ENCODE data around the gene SCLY.

SCLY gene

DNA sequence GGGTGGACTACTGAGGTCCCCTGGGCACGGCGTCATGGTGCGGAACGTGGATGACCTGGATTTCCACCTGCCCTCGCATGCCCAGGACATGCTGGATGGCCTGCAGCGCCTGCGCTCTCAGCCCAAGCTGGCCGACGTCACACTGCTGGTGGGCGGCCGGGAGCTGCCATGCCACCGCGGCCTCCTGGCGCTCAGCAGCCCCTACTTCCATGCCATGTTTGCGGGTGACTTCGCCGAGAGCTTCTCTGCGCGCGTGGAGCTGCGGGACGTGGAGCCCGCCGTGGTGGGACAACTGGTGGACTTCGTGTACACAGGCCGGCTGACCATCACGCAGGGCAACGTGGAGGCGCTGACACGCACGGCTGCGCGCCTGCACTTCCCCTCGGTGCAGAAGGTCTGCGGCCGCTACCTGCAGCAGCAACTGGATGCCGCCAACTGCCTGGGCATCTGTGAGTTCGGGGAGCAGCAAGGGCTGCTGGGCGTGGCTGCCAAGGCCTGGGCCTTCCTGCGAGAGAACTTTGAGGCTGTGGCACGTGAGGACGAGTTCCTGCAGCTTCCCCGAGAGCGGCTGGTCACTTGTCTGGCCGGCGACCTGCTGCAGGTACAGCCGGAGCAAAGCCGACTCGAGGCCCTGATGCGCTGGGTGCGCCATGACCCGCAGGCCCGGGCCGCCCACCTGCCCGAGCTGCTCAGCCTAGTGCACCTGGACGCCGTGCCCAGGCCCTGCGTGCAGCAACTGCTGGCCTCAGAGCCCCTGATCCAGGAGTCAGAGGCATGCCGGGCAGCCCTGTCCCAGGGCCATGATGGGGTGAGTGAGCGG is 80.1 kb downstream of the SCLY start:
- DNase-seq (ENCODE audit: low spot score), result no peak

DNA sequence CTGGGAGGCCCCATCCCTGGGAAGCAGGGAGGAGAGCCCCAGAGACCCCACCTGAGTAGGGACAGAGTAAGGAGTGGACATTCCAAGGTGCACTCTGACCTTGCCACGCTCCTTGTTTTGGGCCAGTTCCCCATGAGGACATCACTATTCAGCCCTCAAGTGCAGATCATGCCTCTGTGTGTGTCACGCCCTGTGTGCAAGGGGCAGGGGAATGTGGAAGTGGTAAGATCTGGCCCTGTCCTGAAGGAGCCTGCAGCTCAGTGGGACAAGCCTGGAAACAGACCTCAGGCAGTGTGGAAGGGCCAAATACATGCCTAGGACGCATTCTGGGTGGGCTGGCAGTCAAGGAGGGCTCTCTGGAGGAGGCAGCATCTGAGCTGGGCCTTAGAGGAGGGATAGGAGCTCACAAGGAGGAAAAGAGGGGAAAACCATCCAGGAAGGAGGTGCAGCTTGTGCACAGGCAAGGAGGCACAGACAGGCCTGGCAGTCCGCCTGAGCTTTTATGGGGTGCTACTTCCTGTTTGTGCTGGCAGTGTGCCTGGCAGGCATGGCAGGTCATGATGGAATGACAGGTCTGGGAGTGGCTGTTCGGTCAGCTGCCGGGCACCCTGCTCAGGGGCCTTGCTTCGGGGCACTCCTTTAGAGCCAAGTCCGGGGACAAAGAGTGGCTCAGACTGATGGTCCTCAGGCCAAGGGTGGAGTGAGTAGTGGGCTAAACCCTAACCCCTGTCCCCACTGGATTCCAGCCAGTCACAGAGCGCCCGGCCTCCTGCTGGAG is 80.9 kb downstream of the SCLY start:
- peak; percentile 63 for DNase-seq (ENCODE audit: low spot score)

GRCh38 chr2:238142382-238143205 is 81.8 kb downstream of the SCLY start:
- no peak for DNase-seq (ENCODE audit: low spot score)

DNA sequence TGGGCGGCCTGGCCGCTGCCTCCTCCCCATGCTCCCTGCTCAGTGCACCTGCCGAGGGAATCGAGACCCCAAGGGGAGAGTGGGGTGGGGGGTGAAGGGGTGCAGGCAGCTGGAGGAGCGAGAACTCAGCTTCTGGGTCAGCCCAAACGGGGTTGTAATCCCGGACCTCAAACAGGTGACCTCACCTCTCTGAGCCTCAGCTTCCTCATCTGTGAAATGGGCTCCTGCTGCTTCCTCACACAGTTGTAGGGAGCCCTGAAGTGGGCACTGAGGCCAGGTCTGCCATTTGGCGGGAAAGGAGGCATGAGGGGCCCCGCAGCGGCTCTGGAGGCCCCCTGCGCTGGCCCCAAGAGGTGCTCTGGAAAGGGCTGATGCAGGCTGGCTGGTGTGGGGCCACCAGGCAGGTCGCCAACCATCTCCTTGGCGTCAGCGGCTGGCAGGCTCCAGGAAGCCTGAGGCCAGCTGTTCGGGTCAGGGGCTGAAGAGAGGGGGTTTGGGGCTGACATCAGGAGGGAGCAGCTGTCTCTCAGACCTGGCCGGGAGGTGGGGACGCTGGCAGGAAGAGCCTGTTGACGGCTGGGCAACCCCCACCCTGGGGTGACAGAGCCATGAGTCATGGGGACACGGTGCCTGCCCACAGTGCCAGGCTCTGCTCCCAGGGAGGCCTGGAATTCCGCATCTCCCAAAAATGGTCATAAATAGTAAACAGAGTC is 82.6 kb downstream of the SCLY start:
- DNase-seq (ENCODE audit: low spot score), result no peak

DNA sequence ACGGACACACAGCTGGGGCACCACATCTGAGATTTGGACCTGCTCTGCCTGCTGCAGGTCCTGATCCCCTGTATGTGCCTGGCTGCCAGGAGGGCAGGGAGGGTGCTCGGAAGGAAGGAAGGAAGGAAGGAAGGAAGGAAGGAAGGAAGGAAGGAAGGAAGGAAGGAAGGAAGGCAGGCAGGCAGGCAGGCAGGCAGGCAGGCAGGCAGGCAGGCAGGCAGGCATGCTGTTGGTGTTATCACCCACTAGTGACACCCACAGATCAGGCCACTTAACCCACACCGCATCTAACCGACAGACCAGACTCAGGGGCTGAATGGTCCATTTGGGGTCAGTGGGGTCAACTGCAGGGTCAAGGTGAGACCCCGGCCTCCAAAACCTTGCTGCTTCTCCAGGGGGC is 83.5 kb downstream of the SCLY start:
- DNase-seq (ENCODE audit: low spot score), result no peak

DNA sequence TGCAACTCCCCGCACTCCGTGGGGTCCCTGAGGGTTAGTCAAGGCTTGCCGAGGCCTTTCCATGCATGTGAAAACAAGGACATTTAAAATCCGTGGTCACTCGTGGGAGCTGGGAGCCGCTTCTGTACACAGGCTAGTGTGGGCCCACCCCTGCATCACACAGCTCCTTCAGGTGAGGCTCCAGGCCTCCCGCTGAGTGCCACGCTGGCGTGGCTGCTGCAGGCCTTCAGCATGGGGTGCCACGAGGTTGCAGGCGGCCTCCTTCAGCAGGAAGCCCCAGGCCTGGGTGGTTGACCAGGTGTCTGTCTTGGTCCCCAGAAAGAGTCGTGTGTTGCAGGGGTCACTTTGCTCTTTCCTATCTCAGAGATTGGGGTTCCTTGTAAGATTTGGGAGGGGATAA is 84.2 kb downstream of the SCLY start:
- DNase-seq (ENCODE audit: low spot score), result no peak

- no peak for DNase-seq (ENCODE audit: low spot score)
These were observed 85.0 kb downstream of the SCLY start for GRCh38 chr2:238145851-238146250.

- no peak for DNase-seq (ENCODE audit: low spot score)
These were observed 86.2 kb downstream of the SCLY start for GRCh38 chr2:238146884-238147544.

DNA sequence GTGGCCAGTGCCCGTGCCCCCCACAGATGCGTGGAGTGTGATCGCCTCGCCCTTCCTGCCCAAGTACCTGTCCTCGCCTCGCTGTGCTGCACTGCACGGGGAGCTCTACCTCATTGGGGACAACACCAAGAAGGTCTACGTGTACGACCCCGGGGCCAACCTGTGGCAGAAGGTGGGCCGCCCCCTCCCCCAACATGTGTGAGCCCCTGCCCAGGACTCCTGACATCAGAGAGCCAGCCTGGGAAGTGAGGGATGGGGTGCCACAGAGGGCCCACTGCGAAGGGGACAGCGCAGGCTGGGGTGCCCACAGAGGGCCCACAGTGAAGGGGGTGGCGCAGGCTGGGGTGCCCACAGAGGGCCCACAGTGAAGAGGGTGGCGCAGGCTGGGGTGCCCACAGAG is 88.2 kb downstream of the SCLY start:
- no peak for DNase-seq (ENCODE audit: low spot score)

Data from hematopoietic multipotent progenitor cell treated with erythropoietin and hydrocortisone succinate and interleukin-3 and kit ligand, for 15 days (in vitro differentiated cells).